HG03066 (cell line): ENCODE measurements around the gene NCF1.
"Not testable (repeated sequence)": the region's sequence is repeated elsewhere in the genome, so short reads cannot be mapped to it uniquely, and the experiment has no call there.

Source experiments
- ATAC-seq: cut with Tn5 transposase; IDR thresholded peaks from one replicate; pipeline ENCODE4 v1.9.1; 2021; ENCODE audit warnings: low read depth; ENCODE audit not compliant: unreplicated experiment

The NCF1 gene

GRCh38 chr7:74783595-74783994 lies 9.8 kb downstream of the NCF1 start:
- not testable (repeated sequence) for ATAC-seq

GRCh38 chr7:74788369-74789150 lies 14.7 kb downstream of the NCF1 start:
- ATAC-seq, result peak; percentile 82

GRCh38 chr7:74789200-74789736 lies 15.5 kb downstream of the NCF1 start:
- not testable (repeated sequence) for ATAC-seq

GRCh38 chr7:74797848-74798622 lies 24.2 kb downstream of the NCF1 start:
- ATAC-seq, result not testable (repeated sequence)

GRCh38 chr7:74798644-74799043 lies 24.8 kb downstream of the NCF1 start:
- ATAC-seq, result not testable (repeated sequence)

GRCh38 chr7:74815882-74816281 lies 42.1 kb downstream of the NCF1 start:
- ATAC-seq, result not testable (repeated sequence)

- ATAC-seq, result peak; percentile 86
These were observed 46.5 kb downstream of the NCF1 start for GRCh38 chr7:74820146-74820805.

- not testable (repeated sequence) for ATAC-seq
These were observed 47.4 kb downstream of the NCF1 start for GRCh38 chr7:74821259-74821658.

- not testable (repeated sequence) for ATAC-seq
These were observed 56.1 kb downstream of the NCF1 start for GRCh38 chr7:74829959-74830358.

GRCh38 chr7:74830411-74830810 lies 56.6 kb downstream of the NCF1 start:
- ATAC-seq, result not testable (repeated sequence)
